NCI-H1417 treated with DMSO at 0.1 percent for 48 hours (cell line): ENCODE data around the gene SRY.
"Not testable (repeated sequence)": the region's sequence is repeated elsewhere in the genome, so short reads cannot be mapped to it uniquely, and the experiment has no call there.

Experiments used
- DNase-seq: peaks from one replicate; lab custom pipeline; 2025; lab: John Stamatoyannopoulos, UW

SRY gene

DNA sequence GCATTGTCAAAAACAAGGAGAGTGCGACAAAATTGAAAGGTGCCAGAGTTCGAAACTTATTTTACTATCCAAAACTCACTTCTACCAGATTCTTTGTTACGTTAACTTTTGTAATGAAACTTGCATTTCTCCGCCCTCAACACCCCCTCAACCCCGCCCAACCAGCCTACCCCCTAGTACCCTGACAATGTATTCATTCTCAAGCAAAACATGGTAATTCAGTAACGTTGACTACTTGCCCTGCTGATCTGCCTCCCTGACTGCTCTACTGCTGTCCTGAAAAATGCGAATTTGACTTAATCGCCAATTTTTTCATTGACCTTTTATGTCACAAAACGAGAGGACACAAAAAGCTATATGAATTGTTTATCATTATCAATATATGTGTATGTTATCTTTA is at the start of gene SRY:
Gene SRY (minus strand): TSS at position 83 of the 400 bp plus-strand sequence. CDS start 79 bp downstream, at position 4.
- no peak for DNase-seq

DNA sequence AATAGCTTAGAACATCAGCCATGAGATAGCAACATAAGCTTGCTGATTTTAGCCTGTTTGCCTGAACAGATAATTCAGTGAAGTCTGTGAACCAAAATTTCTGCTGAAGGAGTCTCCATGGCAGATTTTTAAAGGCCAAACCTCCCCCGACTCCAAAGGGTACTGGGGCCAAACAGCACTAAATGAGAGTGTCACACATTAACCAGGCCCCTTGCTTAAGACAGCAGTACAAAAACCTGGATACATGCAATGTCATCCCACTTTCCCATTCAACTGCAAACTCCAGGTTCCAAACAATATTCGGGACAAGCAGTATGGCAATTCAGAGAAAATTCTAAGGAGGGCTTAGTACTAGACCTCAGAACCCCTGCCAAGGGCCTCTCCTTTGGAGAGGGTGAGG is 49.6 kb upstream of the SRY start:
- DNase-seq = no peak

DNA sequence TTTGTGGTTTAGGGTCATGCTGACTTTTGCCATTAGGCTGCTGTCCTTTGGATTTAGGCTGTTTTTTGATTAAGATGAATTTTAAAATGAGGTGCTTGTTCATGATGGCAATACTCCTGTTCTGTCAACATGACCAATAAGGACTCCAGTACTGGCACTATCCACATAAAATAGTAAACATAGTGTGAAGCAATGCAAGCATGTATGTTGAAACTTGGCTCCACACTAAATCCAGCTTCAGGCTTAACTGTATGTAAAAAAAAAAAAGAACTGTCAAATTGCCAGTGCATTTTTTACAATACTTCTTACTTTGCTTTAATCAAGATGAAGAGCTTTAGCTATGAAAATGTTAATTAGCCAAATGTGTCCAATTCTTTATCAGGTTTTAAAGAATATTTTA is 47.7 kb upstream of the SRY start:
- DNase-seq = no peak

DNA sequence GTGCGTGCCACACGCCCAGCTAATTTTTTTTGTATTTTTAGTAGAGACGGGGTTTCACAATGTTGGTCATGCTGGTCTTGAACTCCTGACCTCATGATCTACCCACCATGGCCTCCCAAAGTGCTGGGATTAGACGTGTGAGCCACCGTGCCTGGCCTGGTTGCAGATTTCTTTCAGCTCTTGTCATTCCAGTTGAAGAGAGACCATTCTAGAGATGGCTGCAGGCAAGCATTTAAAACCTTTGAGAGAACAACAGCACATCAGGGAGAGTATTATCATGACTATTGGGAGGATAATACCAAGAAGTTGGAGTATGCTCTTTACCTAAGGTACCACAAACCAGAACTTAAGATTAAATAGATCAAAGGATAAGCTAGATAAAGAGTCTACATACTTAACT is 41.0 kb upstream of the SRY start:
- DNase-seq = no peak

DNA sequence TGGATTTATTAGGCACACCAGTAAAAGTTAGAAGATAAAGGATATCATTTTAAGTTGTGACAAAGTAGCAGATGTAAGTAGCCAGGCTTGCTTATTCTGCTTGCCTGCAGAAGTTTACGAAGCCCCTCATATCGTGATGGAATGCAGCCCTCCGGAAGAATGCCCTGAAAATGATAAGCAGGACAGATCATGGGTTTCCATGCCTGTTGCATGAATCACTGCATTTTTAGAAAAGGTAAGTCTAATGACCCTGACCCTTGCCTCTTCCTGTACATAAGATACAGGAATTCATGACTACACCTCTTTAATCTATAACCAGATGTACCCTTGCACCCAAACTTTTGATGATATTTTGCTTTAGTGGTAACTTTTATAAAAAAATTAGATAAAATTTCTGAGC is 37.0 kb upstream of the SRY start:
- DNase-seq = no peak

DNA sequence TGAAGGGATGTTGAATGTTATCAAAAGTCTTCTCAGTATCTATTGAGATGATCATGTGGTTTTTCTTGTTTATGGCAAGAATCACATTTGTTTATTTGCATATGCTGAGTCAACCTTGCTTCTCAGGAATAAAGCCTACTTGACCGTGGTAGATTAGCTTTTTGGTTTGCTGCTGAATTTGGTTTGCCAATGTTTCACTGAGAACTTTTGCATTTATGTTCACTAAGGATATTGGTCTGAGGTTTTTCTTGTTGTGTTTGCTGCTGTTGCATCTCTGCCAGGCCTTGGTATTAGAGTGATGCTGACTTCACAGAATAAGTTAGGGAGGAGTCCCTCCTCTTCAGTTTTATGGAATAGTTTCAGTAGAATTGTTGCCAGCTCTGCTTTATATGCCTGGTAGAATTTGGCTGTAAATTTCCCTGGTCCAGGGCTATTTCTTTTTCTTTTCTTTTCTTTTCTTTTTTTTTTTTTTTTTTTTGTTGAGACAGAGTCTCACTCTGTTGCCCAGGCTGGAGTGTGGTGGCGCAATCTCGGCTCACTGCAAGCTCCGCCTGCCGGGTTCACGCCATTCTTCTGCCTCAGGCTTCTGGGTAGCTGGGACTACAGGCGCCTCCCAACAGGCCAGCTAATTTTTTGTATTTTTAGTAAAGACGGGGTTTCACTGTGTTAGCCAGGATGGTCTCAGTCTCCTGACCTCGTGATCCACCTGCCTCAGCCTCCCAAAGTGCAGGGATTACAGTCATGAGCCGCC is 29.8 kb upstream of the SRY start:
- DNase-seq = not testable (repeated sequence)

DNA sequence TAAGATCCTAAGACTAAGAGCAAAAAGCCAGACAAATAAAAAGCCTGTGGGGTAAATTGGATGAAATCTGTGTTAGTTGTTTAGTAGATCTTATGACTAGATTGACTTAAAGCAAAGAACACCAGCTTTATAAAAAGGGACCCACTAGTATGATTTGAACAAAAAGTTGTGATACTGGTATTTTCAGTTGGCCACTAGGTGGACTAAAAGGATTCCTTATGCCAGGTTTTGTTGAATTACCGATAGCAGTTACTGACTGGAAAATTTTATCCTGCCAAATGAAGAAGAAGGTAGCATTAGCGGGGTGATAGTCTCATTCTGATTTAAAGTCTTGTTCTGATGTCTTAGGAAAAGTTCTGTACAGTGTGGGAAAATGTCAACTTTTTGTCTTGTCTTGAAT is 12.8 kb upstream of the SRY start:
- no peak for DNase-seq

DNA sequence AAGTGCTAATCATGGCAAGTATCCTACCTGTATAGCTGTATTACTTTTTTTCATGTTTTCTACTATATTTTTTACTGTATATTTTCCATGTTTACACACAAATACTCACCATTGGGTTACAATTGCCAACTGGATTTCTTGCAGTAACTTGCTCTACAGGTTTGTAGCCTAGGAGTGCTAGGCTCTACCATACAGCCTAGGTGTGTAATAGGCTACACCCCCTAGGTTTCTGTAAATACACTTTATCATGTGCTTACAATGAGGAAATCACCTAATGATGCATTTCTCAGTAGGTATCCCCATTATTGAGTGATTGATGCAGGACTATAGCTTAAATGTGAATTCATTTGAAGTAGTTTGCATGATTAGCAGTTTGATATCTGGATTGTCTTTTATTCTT is 10.5 kb upstream of the SRY start:
- DNase-seq = no peak

DNA sequence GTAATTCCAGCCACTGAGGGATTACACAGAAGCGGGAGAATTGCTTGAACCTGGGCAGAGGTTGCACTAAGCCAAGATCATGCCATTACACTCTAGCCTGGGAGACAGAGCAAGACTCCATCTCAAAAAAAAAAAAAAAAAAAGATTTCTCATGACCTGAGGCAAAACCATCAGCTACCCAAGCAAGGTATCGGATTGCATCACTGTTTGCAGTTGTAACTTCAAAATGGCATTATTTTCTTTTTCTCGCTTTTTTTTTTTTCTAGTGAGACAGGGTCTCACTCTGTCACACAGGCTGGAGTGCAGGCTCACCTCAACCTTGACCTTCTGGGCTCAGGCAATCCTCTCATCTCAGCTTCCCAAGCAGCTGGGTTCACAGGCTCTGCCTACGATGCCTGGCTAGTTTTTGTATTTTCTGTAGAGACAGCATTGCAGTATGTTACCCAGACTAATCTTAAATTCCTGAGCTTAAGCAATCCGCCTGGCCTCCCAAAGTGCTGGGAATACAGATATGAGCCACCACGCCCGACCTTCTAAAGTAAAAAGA is 9.6 kb upstream of the SRY start:
- DNase-seq = no peak

DNA sequence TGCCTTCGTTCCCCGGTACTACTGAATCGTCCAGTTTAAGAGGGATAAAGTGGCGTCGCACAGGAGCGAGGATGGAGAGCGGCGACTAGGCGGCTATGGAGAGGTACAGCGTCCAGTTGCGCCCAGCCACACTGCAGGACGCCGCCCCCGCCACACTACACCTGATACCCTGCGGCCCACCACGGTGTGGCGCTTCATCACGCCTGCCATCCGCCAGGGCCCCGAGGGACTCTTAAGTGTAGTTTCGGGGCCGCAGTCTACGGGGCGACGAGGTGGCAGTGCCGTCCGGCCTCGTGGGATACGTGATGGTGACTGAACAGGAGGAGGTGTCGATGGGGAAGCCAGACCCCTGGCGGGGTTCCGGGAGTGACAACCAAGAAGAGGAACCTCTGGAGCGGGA is 2.3 kb upstream of the SRY start:
- no peak for DNase-seq

DNA sequence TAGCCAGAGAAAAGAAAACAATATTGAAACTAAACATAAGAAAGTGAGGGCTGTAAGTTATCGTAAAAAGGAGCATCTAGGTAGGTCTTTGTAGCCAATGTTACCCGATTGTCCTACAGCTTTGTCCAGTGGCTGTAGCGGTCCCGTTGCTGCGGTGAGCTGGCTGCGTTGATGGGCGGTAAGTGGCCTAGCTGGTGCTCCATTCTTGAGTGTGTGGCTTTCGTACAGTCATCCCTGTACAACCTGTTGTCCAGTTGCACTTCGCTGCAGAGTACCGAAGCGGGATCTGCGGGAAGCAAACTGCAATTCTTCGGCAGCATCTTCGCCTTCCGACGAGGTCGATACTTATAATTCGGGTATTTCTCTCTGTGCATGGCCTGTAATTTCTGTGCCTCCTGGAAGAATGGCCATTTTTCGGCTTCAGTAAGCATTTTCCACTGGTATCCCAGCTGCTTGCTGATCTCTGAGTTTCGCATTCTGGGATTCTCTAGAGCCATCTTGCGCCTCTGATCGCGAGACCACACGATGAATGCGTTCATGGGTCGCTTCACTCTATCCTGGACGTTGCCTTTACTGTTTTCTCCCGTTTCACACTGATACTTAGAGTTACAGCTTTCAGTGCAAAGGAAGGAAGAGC is 488 bp downstream of the SRY start:
- no peak for DNase-seq
